Gastrocnemius medialis (tissue), 4 donors: ENCODE results near the gene BAHCC1. TPM values are rescaled to one million over a fixed set of nuclear protein-coding genes. Genes with fewer than 3 reads are reported as not detected.

Experiments used
- ATAC-seq, 2 donors: fragments of 150-250 bp; one replicate each; pipeline ENCODE4 v1.9.1; 2016
- DNase-seq, 2 donors: peaks; one replicate each; pipeline ENCODE4 v3.0.0-alpha.2; 2019
- H3K27ac ChIP-seq, 4 donors: fragments of 200-600 bp; sonication (generic); 1 replicate in 1 of 4; 2 replicates in 3 of 4; pipeline ENCODE4 v1.5.1; 2016 to 2018; ENCODE audit warnings: mild to moderate bottlenecking in 2 of 4, moderate library complexity in 1 of 4
- H3K27me3 ChIP-seq, 3 donors: fragments of 200-600 bp; sonication (generic) in 2 of 3; 1 replicate in 1 of 3; 2 replicates in 2 of 3; pipeline versions ENCODE4 v1.5.1 to v1.6.0; 2016 to 2019; ENCODE audit warnings: mild to moderate bottlenecking in 1 of 3, moderate library complexity in 1 of 3
- H3K36me3 ChIP-seq, 2 donors: fragments of 200-600 bp; sonication (generic) in 1 of 2; one replicate each; pipeline ENCODE4 v1.5.1; 2017 to 2018
- H3K4me1 ChIP-seq, 2 donors: fragments of 200-600 bp; sonication (generic) in 1 of 2; one replicate each; pipeline ENCODE4 v1.5.1; 2016 to 2017; ENCODE audit warnings: mild to moderate bottlenecking in 2 of 2
- H3K4me3 ChIP-seq, 4 donors: fragments of 200-600 bp; sonication (generic) in 3 of 4; 1 replicate in 1 of 4; 2 replicates in 3 of 4; pipeline ENCODE4 v1.5.1; 2016 to 2019; ENCODE audit warnings: mild to moderate bottlenecking in 2 of 4
- H3K9me3 ChIP-seq, 3 donors: fragments of 200-600 bp; sonication (generic) in 2 of 3; 1 replicate in 1 of 3; 2 replicates in 2 of 3; pipeline ENCODE4 v1.5.1; 2016 to 2019
- POLR2A ChIP-seq, 2 donors: fragments of 450-650 bp; IDR thresholded peaks; one replicate each; pipeline ENCODE4 v1.6.1; 2017; ENCODE audit warnings: antibody characterized with exemption in 2 of 2, mild to moderate bottlenecking in 2 of 2, moderate library complexity in 2 of 2
- in situ Hi-C, 4 donors: fragments of 200-750 bp; cut with MboI; loops; one replicate each; pipeline versions ENCODE4 v1.15.0 to v1.8.0; 2017; ENCODE audit warnings: low sequenced_read_pairs in 4 of 4
- intact Hi-C: fragments of 100-400 bp; cut with DNase I; formaldehyde crosslinking; loops from one replicate; pipeline ENCODE4 v1.15.1; 2023; ENCODE audit warnings: low total_unique reads
- total RNA-seq, 4 donors: library from RNA; depleted of rRNA; stranded (reverse); fragments of >200 nt; gene quantifications; one replicate each; pipeline versions ENCODE4 v1.1.0 to v1.2.3, GENCODE V29; 2016
- TF ChIP-seq, protein P1 (sequence below), 5 experiments: fragments of 450-650 bp in 3 of 5; fragments of 200-600 bp in 2 of 5; sonication (generic) in 2 of 5; IDR thresholded peaks in 4 of 5; conservative IDR thresholded peaks in 1 of 5; 1 replicate in 4 of 5; 2 replicates in 1 of 5; pipeline ENCODE4 v1.5.1; 2016 to 2019; ENCODE audit warnings: antibody characterized with exemption in 5 of 5, mild to moderate bottlenecking in 3 of 5, moderate library complexity in 3 of 5

The BAHCC1 gene
- total RNA-seq, 4 donors from 2014 or later: 2.5 to 8.4 (median 5.8) TPM

DNA sequence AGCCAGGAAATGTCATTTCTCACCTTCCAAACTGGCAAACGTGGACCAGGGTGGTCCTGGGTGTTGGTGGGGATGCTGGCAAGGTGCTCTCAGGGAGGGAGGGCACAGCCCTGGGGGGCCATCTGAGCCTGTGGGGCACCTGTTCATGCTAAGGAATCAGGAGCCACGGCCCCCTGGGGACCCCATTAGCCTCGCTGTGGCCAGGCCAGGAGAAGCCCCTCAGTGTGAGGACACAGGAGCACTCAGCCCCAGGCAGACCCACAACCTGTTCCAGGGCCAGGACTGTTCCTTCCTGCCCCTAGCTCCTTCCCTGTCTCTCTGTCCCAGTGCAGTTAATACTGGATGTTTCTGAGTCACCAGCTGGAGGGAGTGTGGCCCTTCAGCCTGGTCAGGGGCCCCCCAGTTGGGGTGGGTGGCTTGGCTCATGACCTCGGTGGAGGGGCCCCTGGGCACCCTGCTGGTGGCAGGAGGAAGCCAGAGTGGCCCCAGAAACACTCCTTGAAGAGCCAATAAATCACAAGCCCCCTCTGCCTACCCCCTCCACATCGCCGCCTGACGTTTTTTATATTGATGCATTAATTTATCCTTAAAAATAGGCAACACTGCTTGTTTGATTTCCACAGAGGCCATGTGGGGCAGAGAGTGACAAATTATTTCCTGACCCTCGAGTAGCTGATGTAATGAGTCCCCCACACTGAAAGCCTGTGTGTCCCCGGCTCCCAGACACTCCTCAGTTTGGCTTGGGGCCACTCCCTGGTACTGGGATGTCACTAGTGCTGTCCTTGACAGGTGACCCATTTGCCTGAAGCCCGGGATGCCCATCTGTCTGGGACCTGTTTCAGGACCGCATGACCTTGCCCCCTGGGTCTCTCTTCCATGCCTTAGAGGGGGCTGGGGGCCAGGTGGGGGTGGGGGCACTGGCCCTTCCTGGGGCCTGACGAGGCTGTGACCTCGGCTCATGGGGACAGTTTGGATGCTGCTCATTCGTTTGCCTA lies 95.0 kb downstream of the BAHCC1 start:
- DNase-seq (no peak), ATAC-seq (no peak)
- intact Hi-C loops: loop anchor here (5.0 kb wide), 1 partner anchor 47 kb away; no protein-coding TSS in a partner anchor
- Histone ChIP-seq H3K4me1 (peaks cover 4 to 15% of the 10 kb centered on the region in 2 donors), H3K36me3 (no peaks in the 10 kb centered on the region), H3K4me3 (no peak overlapping the region), H3K27ac (no peak overlapping the region), H3K9me3 (no peaks in the 10 kb centered on the region), H3K27me3 (no peaks in the 10 kb centered on the region)
- TF ChIP-seq POLR2A (IDR thresholded peaks at IDR 0.05): no peak
- TF ChIP-seq, protein P1, sequence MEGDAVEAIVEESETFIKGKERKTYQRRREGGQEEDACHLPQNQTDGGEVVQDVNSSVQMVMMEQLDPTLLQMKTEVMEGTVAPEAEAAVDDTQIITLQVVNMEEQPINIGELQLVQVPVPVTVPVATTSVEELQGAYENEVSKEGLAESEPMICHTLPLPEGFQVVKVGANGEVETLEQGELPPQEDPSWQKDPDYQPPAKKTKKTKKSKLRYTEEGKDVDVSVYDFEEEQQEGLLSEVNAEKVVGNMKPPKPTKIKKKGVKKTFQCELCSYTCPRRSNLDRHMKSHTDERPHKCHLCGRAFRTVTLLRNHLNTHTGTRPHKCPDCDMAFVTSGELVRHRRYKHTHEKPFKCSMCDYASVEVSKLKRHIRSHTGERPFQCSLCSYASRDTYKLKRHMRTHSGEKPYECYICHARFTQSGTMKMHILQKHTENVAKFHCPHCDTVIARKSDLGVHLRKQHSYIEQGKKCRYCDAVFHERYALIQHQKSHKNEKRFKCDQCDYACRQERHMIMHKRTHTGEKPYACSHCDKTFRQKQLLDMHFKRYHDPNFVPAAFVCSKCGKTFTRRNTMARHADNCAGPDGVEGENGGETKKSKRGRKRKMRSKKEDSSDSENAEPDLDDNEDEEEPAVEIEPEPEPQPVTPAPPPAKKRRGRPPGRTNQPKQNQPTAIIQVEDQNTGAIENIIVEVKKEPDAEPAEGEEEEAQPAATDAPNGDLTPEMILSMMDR (IDR thresholded peaks at IDR 0.05 in 4 of 5, conservative IDR thresholded peaks at IDR 0.05 in 1 of 5): no peak
- in situ Hi-C loops: loop anchor here in 3 of 4 donors (10.0 to 25.0 kb wide), 3 partner anchors 195 to 235 kb away; partner anchors contain the start of gene SLC38A10 (in 1 of the 3)

GRCh38 chr17:81491181-81491581 lies 95.9 kb downstream of the BAHCC1 start:
- intact Hi-C loops: no loop called here
- ATAC-seq (no peak), DNase-seq (no peak)
- no peak for TF ChIP-seq POLR2A (IDR thresholded peaks at IDR 0.05)
- TF ChIP-seq, protein P1 (IDR thresholded peaks at IDR 0.05 in 4 of 5, conservative IDR thresholded peaks at IDR 0.05 in 1 of 5): no peak
- in situ Hi-C loops: loop anchor here in 1 of 4 donors (25.0 kb wide), 1 partner anchor 229 kb away; no protein-coding TSS in a partner anchor
- H3K36me3 ChIP-seq: no peaks in the 10 kb centered on the region
- no peak overlapping the region for H3K27ac ChIP-seq
- H3K27me3 ChIP-seq: no peaks in the 10 kb centered on the region
- H3K9me3 ChIP-seq: no peaks in the 10 kb centered on the region
- H3K4me1 ChIP-seq: peaks cover 4 to 15% of the 10 kb centered on the region in 2 donors
- H3K4me3 ChIP-seq: no peak overlapping the region

GRCh38 chr17:81491761-81492160 lies 96.5 kb downstream of the BAHCC1 start:
- Histone ChIP-seq H3K27ac (no peak overlapping the region), H3K9me3 (no peaks in the 10 kb centered on the region), H3K27me3 (no peaks in the 10 kb centered on the region), H3K36me3 (no peaks in the 10 kb centered on the region), H3K4me1 (peaks cover 4 to 15% of the 10 kb centered on the region in 2 donors), H3K4me3 (no peak overlapping the region)
- intact Hi-C loops (no loop called here), in situ Hi-C loops (loop anchor here in 1 of 4 donors (25.0 kb wide), 1 partner anchor 229 kb away; no protein-coding TSS in a partner anchor)
- ATAC-seq (no peak), DNase-seq (no peak)
- TF ChIP-seq, protein P1 (IDR thresholded peaks at IDR 0.05 in 4 of 5, conservative IDR thresholded peaks at IDR 0.05 in 1 of 5): no peak
- TF ChIP-seq POLR2A (IDR thresholded peaks at IDR 0.05): no peak

- Histone ChIP-seq H3K27ac (no peak overlapping the region), H3K9me3 (no peaks in the 10 kb centered on the region), H3K4me3 (no peak overlapping the region), H3K36me3 (no peaks in the 10 kb centered on the region), H3K4me1 (peaks cover 4 to 15% of the 10 kb centered on the region in 2 donors), H3K27me3 (no peaks in the 10 kb centered on the region)
- no peak for ATAC-seq
- TF ChIP-seq POLR2A (IDR thresholded peaks at IDR 0.05): no peak
- TF ChIP-seq, protein P1 (IDR thresholded peaks at IDR 0.05 in 4 of 5, conservative IDR thresholded peaks at IDR 0.05 in 1 of 5): no peak
- in situ Hi-C loops: loop anchor here in 1 of 4 donors (25.0 kb wide), 1 partner anchor 230 kb away; no protein-coding TSS in a partner anchor
- DNase-seq: no peak
- intact Hi-C loops: no loop called here
Measured at GRCh38 chr17:81492202-81492601, 96.9 kb downstream of the BAHCC1 start.
